ENCODE data around the gene MYH7. TPM values are rescaled to one million over a fixed set of nuclear protein-coding genes. Genes with fewer than 3 reads are reported as not detected.

The MYH7 gene
- polyA plus RNA-seq, 1 donor (not counting 4 experiments of a cell fraction or from before 2014, with no cell fraction given): not detected

GRCh38 chr14:23384364-23385080, 50.9 kb downstream of the MYH7 start:
- H3K9me1 ChIP-seq (ENCODE audit: control insufficient read depth, extremely low read depth, insufficient read depth, low read length): no peaks in the 10 kb centered on the region
- no peaks in the 10 kb centered on the region for H3K9me3 ChIP-seq (ENCODE audit: control insufficient read depth, low read depth, low read length)
- dilution Hi-C loops (cut with MboI; ENCODE audit: extremely low pct_ligation_motif_present, low sequenced_read_pairs): no loop called here
- H3K79me2 ChIP-seq (ENCODE audit: control insufficient read depth, insufficient read depth, low read length): no peaks in the 10 kb centered on the region
- H3K36me3 ChIP-seq (ENCODE audit: control insufficient read depth in 2 of 2, extremely low read depth in 1 of 2, insufficient read depth in 2 of 2, low read length in 2 of 2): no peaks in the 10 kb centered on the region
- DNase-seq (ENCODE audit: low read depth, low spot score) (no peak), FAIRE-seq (no peak)
- H3K4me1 ChIP-seq (ENCODE audit: control insufficient read depth, extremely low read depth, insufficient read depth, low read length): no peaks in the 10 kb centered on the region
- H2AFZ ChIP-seq (ENCODE audit: control insufficient read depth, low read length): no peak overlapping the region
- no peaks in the 10 kb centered on the region for H4K20me1 ChIP-seq (ENCODE audit: control insufficient read depth, extremely low read depth, insufficient read depth, low read length)
- H3K4me2 ChIP-seq (ENCODE audit: control insufficient read depth, extremely low read depth, insufficient read depth, low read depth, low read length): no peak overlapping the region
- peaks cover 7% of the 10 kb centered on the region for H3K27me3 ChIP-seq (ENCODE audit: control insufficient read depth, extremely low read depth, insufficient read depth, low read length)
- no peak overlapping the region for H3K9ac ChIP-seq (ENCODE audit: control insufficient read depth, extremely low read depth, insufficient read depth, low read length)
- H3K4me3 ChIP-seq (ENCODE audit: control insufficient read depth in 2 of 3, extremely low read depth in 1 of 3, insufficient read depth in 2 of 3, low read depth in 1 of 3, low read length in 3 of 3): no peak overlapping the region
- no peak for TF ChIP-seq EZH2 (IDR thresholded peaks at IDR 0.05; ENCODE audit: low read length)
- no peak for TF ChIP-seq CTCF (optimal IDR thresholded peaks at IDR 0.05 in 1 of 3, IDR thresholded peaks at IDR 0.05 in 1 of 3, conservative IDR thresholded peaks at IDR 0.05 in 1 of 3; ENCODE audit: extremely low read depth in 1 of 3, insufficient read depth in 2 of 3, low read length in 3 of 3)
- H3K27ac ChIP-seq (ENCODE audit: control insufficient read depth, insufficient read depth, low read length): no peak overlapping the region

DNA sequence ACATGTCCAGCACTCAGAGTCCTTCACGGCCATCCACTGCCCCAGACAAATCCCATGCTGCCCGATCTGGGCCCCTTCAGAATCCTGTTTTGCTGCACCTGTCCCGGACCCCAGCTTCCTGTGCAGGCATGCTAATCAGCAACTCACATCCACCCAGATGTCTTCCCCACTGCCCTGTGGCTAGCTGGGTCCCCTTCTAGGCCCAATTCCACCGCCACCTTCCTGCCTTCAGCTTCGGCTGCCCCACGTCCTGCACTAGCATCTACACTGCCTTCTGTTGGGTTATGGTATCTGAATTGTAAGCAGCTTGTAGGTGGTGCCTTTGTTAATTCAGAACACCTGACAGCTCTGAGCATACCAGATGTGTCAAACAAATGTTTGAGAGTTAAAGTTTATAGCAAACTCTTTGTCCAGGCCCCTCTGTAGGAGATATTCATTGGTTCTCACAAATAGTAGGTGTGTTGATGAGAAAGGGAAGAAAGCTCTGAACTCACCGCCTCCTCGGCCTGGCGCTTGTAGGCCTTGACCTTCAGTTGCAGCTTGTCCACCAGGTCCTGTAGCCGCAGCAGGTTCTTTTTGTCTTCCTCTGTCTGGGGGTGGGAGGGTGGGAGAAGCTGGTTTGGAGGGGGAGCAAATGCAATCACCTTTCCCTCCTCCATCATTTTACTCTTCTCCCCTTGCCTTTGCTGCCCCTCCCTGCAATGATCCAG, 52.6 kb downstream of the MYH7 start:
- no peak for TF ChIP-seq CTCF (optimal IDR thresholded peaks at IDR 0.05 in 1 of 3, IDR thresholded peaks at IDR 0.05 in 1 of 3, conservative IDR thresholded peaks at IDR 0.05 in 1 of 3; ENCODE audit: extremely low read depth in 1 of 3, insufficient read depth in 2 of 3, low read length in 3 of 3)
- no peak for TF ChIP-seq EZH2 (IDR thresholded peaks at IDR 0.05; ENCODE audit: low read length)
- FAIRE-seq: no peak

More for the DNA sequence above, 52.6 kb downstream of the MYH7 start:
- Histone ChIP-seq H3K9me3 (ENCODE audit: control insufficient read depth, low read depth, low read length) (no peaks in the 10 kb centered on the region), H3K4me1 (ENCODE audit: control insufficient read depth, extremely low read depth, insufficient read depth, low read length) (no peaks in the 10 kb centered on the region), H4K20me1 (ENCODE audit: control insufficient read depth, extremely low read depth, insufficient read depth, low read length) (no peaks in the 10 kb centered on the region), H3K36me3 (ENCODE audit: control insufficient read depth in 2 of 2, extremely low read depth in 1 of 2, insufficient read depth in 2 of 2, low read length in 2 of 2) (no peaks in the 10 kb centered on the region), H3K9me1 (ENCODE audit: control insufficient read depth, extremely low read depth, insufficient read depth, low read length) (no peaks in the 10 kb centered on the region), H3K27me3 (ENCODE audit: control insufficient read depth, extremely low read depth, insufficient read depth, low read length) (peaks cover 7% of the 10 kb centered on the region), H3K4me2 (ENCODE audit: control insufficient read depth, extremely low read depth, insufficient read depth, low read depth, low read length) (no peak overlapping the region), H3K27ac (ENCODE audit: control insufficient read depth, insufficient read depth, low read length) (no peak overlapping the region), H3K9ac (ENCODE audit: control insufficient read depth, extremely low read depth, insufficient read depth, low read length) (no peak overlapping the region), H3K4me3 (ENCODE audit: control insufficient read depth in 2 of 3, extremely low read depth in 1 of 3, insufficient read depth in 2 of 3, low read depth in 1 of 3, low read length in 3 of 3) (no peak overlapping the region), H3K79me2 (ENCODE audit: control insufficient read depth, insufficient read depth, low read length) (no peaks in the 10 kb centered on the region), H2AFZ (ENCODE audit: control insufficient read depth, low read length) (no peak overlapping the region)
- dilution Hi-C loops (cut with MboI; ENCODE audit: extremely low pct_ligation_motif_present, low sequenced_read_pairs): no loop called here
- no peak for DNase-seq (ENCODE audit: low read depth, low spot score)
